GM21825 (cell line): ENCODE results near the gene REP15.
"Not testable (repeated sequence)": the region's sequence is repeated elsewhere in the genome, so short reads cannot be mapped to it uniquely, and the experiment has no call there.

Experiments used
- ATAC-seq: cut with Tn5 transposase; IDR thresholded peaks from one replicate; pipeline ENCODE4 v1.9.1; 2021; ENCODE audit warnings: mild to moderate bottlenecking, moderate library complexity; ENCODE audit not compliant: unreplicated experiment

Gene REP15, protein sequence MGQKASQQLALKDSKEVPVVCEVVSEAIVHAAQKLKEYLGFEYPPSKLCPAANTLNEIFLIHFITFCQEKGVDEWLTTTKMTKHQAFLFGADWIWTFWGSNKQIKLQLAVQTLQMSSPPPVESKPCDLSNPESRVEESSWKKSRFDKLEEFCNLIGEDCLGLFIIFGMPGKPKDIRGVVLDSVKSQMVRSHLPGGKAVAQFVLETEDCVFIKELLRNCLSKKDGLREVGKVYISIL

DNA sequence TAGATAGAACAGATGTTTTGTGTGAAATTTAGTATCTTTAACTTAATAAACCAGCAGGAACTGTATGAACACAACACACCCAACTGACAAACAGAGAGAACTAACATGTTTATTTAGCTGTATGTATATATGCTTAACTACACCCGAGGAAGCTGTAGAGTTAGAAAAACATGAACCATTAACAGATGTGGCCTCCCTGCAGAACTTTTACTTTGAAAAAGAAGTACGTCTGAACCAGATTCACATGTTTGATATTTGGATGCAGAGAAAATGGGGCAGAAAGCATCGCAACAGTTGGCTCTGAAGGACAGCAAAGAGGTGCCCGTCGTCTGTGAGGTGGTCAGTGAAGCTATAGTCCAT lies at the start of gene REP15:
REP15 (plus strand) TSS at position 155 of the 360 bp plus-strand sequence; CDS start at position 271, 116 bp downstream.
- ATAC-seq, result no peak

DNA sequence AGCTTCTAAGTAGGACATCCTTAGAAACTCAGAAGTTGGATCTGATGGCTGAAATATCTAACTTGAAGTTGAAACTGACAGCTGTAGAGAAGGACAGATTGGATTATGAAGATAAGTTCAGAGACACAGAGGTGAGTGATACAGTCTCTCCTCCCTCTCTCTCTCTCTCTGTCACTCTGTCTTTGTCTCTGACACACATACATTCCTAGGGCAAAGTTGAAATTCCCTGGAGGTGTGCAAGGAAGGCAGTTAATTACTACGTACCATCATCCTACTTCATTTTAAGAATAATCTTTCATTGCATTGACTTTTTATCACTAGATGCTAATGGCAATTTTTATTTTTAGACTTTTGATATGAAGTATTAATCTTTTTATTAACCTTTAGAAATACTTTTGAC lies 46.2 kb upstream of the REP15 start:
- ATAC-seq, result no peak

DNA sequence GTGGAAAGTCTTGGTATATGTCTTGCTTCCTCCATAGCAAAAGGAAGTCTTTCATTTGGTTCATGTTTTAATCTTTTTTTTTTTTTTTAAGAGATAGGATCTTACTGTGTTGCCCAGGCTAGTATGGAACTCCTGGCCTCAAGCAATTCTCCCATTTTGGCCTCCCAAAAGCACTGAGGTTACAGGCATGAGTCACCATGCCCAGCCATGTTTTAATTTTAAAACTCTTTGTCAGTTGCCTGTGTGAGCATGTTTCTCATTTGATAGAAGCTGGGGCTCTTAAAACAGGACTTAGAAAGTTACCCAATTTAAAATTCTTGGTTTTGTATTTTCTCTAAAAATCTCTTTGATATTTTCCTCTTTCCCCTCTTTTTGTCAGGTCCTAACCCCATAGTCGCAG lies 45.0 kb upstream of the REP15 start:
- ATAC-seq, result no peak

DNA sequence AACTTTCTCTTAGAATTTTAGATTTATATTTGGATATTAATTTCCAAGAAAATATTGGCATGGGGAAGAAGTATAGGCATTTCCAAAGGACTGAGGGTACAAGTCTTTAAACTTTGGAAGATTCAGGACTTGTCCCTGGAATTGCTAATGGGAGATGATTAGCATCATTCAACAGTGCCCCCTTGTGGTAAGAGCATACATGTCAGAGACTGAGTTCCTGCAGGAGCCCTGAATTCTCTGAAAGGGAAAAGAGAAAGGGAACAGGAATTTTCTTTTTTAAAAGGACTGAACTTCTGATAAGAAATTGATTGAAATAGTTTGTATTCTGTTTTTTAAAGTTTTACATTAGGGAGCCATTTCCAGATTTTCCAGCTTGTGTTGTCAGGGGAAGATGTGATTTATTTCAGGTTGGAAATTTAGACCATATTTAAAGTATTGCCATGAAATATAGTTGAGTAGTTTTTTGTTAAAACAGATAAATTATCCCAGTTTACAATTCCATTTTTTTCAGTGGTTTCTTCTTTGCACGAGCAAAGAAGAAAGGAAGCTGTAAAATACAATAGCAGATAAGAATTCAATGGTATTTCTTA lies 44.0 kb upstream of the REP15 start:
- ATAC-seq, result no peak

DNA sequence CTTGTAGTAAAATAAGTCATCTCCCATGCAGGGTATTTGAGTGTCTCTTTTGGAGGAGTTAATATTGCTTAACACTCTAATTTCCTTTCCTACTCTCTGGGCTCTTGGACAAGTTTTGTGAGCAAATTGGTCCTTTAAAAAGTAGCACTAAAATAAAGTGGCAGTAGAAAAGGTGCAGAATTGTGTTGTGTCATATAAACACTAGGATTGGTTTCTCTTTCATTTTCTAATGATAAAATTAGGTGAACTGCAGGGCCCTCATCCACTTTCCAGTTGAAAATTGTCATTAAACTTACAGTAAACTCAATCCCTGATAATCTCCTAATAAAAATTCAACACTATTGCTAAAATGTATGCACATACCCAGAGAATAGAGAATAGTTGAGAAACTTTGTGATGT lies 42.6 kb upstream of the REP15 start:
- ATAC-seq, result no peak

DNA sequence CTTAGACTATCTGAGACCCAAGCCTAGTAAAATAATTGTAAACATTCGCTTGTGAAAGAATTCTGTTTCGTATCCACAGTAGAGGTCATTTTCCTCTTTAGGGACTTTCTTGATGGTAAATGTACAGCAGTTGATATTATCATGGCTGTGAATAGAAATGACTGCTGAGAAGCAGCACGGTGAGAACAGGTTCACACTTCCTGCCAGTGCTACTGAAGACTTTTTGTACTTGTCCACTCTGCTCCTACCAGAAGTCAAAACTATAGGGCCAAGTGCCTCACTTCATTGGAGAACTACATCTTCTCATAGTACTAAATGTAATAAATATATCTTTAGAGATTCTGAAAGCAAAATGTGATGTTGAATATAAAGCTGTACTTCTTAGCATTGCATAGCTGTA lies 40.8 kb upstream of the REP15 start:
- ATAC-seq, result not testable (repeated sequence)

DNA sequence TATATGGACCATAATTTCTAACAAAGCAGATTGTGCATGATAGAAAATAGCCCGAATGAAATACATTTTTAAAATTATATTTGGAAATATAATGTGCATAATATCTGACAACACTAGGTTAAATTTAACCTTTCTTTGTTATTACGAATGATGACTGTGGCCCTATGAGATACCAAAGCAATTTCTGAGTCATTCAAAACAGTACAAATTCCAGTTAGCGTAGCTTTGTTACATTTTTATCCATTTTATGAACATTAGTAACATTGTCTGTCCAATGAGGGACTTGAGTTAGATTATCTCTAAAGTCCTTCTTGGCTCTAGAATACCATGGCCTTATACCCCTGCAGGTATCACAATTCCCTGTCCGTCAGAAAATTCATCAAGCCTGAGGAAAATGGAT lies 39.0 kb upstream of the REP15 start:
- no peak for ATAC-seq

DNA sequence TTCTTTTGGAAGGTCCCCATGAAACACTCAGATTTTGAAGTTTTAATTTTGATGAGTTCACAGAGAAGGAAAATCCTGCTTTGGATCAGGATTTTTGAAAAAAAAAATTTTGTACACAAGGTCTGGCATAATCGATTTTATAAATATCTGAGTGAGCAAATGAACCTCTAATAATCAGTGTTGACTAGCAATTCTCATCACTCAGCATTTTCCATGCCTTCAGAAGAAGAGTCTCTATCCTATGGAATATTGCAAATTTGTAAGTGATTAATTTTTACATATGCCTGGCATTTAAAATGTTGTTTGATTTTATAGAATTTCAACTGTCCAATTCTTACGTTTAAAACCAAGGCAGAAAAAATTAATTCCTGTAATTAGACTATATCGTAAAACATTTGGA lies 30.5 kb upstream of the REP15 start:
- no peak for ATAC-seq

DNA sequence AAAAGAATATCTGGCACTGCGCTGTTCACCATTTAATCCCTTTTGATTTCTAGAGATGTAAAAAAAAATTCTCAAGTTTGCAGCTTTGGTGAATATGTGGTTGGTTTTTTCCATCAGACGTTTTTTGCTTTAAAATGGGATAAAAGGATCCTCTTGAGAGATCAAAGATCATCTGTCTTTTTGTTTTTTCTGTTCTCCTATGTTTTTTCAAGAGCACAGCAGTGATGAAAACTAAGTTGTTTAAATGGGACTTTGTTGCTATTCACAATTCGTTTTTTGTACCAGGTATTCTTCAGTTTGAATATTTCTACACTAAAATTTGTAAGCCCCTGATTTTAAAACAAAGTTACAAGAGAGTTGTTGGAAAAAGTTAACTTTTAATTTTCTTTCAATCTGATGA lies 29.7 kb upstream of the REP15 start:
- ATAC-seq, result no peak

DNA sequence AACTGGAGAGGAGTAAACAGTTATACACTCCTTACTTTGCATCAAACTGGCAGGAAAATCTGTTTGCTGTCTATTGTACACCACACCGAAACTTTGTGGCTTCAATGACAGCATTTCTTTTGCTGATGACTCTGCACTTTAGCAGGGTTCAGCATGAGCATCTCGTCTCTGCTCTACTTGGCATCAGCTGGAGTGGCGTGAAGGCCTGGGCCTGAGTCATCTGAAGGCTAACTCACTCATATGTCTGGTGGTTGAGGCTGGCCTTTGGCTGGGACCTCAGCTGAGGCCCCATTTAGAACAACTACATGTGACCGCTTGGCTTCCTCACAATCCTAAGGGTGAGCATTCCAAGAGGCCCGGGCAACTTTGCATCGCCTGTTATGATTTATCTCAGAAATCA lies 28.7 kb upstream of the REP15 start:
- no peak for ATAC-seq

DNA sequence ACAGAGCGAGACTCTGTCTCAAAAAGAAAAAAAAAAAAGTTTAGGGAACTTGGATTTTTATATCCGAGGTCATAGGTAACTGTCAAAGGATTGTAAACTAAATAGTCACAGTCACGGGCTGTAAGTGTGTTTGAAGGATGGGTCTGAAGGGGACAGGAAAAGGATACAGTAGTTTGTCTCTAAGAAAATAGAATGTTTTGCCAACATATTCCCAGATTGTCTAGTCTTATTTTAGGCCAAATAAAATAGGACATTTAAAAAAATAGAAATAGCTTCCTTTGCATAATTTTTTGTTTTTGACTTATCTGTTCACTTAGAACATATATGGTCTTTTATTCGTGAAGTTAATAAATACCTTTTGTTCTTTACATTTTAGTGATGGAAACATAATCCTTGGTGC lies 24.2 kb upstream of the REP15 start:
- no peak for ATAC-seq

DNA sequence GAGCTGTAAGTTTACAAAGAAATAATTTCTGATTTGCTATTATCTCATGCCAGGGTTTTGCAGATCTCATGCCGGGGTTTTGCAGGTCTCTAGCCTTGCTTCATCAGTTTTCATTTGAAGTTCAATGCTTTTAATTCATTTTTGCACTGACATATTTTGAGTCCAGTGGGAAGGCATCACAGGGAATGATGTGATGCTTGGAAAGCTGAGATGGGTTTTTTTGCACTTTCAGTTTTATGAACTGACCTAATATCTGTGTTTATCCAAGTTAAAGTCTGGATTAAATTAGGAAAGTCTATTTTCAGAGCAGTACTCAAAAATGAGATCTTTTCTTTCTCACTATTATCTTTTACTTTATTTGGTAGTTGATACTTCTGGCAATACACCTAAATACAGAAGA lies 23.6 kb upstream of the REP15 start:
- no peak for ATAC-seq

DNA sequence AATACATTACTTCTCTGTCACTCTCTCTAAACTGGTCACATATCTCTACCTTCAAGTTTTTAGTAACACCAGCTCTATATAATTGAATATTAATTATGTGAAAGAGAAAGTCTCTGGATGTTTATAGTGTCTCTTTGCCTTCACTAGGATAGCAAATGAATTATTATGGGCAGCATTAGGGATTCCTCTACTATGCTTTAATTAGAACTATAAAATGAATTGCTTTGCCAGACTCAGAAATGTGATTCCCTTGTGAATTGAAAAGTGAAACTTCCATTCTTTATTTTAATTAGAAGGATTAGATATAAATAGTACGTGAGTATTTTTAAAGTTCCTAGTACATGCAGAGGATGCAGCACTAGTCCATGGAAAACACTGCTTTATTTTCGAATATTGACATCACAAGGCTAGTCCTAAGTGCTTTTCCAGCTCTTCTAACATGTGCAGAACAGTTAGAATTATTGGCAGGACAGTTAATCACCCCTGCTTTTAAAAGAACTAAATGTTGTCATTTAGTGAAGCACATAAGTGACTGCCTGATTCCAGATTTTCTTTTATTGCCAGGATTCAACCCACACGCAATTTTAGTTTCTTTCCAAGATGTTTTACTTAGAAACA lies 23.0 kb upstream of the REP15 start:
- no peak for ATAC-seq

DNA sequence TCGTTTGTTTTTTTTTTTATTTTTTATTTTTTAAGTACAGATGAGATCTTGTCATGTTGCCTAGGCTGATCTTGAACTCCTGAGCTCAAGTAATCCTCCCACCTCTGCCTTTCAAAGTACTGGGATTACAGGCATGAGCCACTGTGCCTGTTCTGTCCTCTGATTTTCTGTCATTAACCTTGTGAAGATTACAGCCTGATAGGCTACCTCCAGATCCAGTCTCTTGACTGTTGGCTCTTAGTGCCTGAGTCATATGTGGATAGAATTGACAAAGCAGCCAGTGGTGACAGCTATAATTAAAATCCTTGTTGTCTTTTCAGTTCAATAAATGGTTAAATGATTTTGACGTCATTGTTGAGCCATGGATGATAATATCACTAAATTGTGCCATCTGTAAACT lies 21.3 kb upstream of the REP15 start:
- ATAC-seq, result no peak

DNA sequence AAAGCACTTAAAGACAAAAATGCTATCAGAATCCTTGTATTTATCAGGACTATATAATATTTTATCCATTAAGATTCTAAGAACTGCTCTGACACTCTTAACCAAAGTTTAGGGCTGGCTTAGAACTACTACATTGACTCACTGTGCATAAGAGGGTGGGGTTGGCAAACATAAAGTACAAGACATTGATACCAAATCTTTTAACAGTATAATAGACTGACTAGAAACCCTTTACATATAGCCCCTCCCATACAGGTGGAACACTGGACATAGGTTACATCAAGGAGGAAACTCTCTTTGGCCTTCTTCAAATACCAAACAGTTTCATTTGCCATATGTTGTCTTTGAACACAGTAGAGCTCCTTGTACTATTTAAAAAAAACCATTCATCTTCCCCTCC lies 15.6 kb upstream of the REP15 start:
- no peak for ATAC-seq

DNA sequence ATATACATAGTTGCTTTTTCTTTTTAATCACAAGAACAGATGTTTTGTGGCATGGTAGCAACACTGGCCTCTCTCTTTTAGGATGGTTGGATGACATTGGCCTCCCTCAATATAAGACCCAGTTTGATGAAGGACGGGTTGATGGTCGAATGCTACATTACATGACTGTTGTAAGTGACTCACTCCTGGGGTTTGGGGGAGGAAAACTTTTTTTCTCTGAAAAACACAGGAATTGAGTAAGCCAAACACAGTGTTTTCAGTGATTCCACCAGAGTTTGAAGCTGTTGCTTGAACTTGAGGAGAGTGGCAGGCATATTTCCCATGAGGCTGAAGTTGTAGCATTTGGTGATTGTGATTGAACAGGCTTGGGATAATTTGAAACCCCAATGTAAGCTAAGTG lies 13.7 kb upstream of the REP15 start:
- no peak for ATAC-seq

DNA sequence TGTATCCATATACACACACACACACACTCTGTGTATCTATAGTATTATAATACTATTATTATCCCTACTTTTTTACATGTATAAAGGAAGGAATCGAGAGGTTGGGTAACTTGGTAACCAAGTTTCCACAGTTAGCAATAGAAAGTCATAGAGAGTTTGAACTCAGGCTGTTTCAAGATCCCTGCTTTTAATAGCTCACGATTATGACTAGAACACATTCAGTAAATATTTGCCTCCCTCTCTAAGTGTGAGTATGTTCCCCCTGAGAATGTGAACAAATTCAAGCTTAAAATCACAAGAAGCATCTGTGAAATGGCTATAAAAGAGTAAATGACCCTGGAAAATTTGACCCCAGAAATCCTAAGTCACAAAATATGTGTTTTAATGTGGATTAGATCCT lies 11.0 kb upstream of the REP15 start:
- no peak for ATAC-seq

DNA sequence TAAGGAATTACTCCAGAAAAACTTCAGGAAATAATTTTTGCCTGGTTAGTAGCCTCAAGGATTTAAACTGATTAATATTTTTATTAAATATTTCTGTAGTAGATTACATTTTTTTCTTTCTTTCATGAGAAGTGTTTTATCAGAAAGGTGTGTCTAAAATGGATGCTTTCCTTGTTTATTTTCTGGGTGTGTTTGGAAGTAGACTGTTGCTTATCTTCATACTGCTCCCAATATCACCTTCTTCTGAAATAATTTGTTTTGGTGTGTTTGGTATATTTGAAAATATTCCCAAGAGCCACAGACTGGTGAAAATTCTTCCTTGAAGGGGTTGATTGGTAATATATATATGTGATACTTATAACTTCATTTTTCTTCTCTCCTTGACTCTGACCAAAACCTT lies 10.1 kb upstream of the REP15 start:
- ATAC-seq, result no peak

DNA sequence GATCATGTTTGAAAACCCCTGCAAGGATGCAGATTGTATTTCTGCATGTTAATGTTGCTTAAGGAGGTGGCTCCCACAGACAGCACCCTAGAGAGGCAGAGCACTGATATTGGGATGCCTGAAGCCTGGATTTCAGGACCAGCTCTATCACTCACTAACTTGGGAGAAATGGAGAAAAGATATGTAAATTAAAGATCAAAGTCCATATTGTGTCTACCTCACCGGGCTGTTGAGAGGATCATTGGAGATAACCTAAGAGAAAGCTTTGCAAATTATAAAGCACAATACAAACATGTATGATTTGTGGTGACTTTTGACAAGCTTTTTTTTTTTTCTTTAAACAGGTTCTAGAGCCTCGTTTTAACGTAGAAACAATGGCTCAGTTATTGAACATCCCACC lies 7.6 kb upstream of the REP15 start:
- ATAC-seq, result no peak

DNA sequence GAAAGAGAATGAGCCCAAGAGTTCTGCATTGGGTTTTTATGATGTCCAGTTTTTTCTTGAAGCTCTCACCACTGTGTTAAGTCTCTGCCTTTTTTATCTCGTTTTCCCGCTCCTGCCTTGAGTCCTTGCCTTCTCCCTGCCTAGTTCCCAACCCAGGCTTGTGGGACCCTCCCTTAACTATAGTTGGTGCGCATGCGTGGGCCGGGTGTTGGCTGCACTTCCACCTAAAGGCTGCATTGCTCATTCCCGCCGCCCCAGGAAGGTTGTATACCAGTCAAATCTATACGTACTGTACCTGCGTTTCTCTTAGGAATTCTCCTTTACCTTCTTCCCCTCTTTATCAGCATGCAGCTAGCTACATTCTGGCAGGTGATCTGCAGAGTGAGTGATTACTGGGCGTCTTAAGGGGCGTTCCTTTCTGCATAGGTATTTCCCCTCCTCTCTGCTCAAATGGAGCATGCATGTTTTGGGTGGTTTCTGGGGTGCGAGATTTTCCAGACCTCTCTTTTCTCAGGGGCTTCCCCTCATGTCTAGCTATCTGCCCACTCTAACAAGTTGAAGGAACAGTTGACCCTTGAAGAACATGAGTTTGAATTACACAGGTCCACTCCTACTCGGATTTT lies 6.6 kb upstream of the REP15 start:
- ATAC-seq, result no peak

DNA sequence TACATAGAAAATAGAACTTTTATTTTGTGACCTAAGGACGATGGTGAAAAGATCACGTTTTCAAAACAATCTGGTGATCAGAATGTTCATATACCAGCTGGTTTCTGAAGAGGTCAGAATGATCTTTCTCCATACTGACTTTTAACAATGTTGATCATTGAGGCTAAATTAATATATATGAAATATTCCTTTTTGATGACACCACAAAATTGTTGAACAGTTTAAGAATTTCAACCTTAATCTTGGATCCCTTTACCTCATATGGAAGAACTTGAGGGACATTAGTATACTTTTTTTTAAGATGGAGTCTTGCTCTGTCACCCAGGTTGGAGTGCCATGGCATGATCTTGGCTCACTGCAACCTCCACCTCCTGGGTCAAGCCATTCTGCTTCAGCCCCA lies 2.8 kb upstream of the REP15 start:
- ATAC-seq, result no peak

DNA sequence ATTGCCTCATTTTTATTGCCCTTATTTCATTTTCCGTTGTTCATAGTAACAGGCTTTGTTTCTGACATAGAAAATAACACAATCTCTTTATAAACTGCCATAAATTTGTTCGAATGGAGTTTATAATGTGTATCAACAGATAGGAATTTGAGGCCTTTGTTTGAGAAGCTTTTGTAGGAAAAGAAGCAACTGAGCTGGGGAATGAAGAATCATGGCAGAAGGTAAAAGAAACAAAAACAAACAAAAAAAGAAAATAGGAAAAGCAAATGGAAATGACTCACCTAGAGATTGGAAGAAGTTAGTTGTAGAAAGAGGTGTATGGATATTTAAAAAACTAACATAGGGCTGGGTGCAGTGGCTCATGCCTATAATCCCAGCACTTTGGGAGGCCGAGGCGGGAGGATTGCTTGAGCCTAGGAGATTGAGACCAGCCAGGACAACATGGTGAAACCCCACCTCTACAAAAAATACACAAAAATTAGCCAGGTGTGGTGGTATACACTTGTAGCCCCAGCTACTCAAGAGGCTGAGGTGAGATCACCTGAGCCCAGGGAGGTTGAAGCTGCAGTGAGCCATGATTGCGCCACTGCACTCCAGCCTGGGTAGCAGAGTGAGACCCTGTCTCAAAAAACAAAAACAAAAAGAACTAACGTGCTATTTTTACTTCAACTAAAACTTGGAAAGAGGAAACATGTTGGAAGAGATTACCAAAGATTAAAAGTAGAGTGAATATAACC lies 523 bp upstream of the REP15 start:
- no peak for ATAC-seq
